ENCODE measurements around the gene PCBP3. TPM values are rescaled to one million over a fixed set of nuclear protein-coding genes. Genes with fewer than 3 reads are reported as not detected.
"Not testable (repeated sequence)": the region's sequence is repeated elsewhere in the genome, so short reads cannot be mapped to it uniquely, and the experiment has no call there.

PCBP3 gene
- total RNA-seq, 2 donors from 2014 or later = 0.77 to 17.2 TPM

DNA sequence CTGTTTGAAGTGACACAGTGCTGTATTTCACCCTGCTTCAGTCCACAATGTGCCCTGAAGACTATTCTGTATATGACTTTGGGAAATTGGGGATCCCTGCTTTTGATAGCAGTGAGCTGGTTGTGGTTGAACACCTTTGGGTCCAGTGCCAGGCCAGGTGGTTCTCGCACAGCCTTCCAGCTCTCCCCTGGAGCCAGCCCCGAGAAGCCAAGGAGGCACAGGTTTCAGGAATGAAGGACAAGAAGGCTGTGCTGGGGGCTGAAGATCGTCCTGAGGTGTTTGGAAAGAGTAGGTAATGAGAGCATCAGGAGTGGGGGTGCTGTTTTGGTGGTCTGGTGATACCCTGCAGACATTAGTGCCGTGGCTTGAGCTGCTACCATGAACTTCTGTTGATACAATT lies 206.7 kb downstream of the PCBP3 start:
- intact Hi-C loops (cut with DNase I) = no loop called here
- Histone ChIP-seq H3K4me1 (replicated peaks) (no peaks in the 10 kb centered on the region), H3K27ac (no peak overlapping the region), H3K27me3 (replicated peaks; ENCODE audit: insufficient read depth) (no peaks in the 10 kb centered on the region), H3K4me3 (no peak overlapping the region), H3K9me3 (no peaks in the 10 kb centered on the region), H3K36me3 (no peaks in the 10 kb centered on the region)
- DNase-seq (ENCODE audit: low spot score) = no peak
- TF ChIP-seq, protein P1, sequence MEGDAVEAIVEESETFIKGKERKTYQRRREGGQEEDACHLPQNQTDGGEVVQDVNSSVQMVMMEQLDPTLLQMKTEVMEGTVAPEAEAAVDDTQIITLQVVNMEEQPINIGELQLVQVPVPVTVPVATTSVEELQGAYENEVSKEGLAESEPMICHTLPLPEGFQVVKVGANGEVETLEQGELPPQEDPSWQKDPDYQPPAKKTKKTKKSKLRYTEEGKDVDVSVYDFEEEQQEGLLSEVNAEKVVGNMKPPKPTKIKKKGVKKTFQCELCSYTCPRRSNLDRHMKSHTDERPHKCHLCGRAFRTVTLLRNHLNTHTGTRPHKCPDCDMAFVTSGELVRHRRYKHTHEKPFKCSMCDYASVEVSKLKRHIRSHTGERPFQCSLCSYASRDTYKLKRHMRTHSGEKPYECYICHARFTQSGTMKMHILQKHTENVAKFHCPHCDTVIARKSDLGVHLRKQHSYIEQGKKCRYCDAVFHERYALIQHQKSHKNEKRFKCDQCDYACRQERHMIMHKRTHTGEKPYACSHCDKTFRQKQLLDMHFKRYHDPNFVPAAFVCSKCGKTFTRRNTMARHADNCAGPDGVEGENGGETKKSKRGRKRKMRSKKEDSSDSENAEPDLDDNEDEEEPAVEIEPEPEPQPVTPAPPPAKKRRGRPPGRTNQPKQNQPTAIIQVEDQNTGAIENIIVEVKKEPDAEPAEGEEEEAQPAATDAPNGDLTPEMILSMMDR (IDR thresholded peaks at IDR 0.05) = no peak
- TF ChIP-seq POLR2A (IDR thresholded peaks at IDR 0.05) = no peak
- no peak for TF ChIP-seq POLR2AphosphoS5 (IDR thresholded peaks at IDR 0.05)
- WGBS = 90% methylated on average over 4 of the region's 4 CpGs

DNA sequence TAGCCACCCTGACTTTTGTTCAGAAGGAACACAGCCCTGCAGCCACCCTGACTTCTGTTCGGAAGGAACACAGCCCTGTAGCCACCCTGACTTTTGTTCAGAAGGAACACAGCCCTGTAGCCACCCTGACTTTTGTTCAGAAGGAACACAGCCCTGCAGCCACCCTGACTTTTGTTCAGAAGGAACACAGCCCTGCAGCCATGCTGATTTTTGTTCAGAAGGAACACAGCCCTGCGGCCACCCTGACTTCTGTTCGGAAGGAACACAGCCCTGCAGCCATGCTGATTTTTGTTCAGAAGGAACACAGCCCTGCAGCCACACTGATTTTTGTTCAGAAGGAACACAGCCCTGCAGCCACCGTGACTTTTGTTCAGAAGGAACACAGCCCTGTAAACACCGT lies 208.9 kb downstream of the PCBP3 start:
- H3K4me3 ChIP-seq; H3K27me3 ChIP-seq (replicated peaks; ENCODE audit: insufficient read depth); DNase-seq (ENCODE audit: low spot score); intact Hi-C loops (cut with DNase I); H3K4me1 ChIP-seq (replicated peaks); H3K36me3 ChIP-seq; H3K27ac ChIP-seq; H3K9me3 ChIP-seq: not testable (repeated sequence)
- WGBS = 71% methylated on average over 4 of the region's 5 CpGs

DNA sequence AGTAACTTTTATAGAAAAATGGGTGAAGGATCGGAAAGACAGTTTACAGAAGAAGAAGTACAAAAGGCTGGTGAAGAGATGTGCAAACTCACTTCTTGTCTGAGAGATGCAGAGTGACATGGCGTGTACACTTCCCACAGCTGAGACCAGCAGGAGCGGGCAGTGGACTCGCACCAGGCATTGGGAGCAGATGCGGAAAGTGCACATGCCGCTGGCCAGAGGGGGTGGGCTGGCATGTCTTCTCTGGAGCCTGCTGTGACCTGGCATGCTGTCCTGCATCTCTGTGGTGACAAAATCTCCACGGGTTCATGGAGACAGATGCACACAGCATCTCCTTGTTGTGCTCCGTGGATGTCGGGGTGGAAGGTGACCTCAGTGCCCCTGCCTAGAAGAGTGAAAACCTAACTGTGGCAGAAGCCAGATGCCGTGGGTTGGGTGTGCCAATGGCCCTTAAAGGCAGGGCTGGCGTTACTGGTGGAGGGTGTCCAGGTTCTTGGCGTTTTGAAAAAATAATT lies 209.4 kb downstream of the PCBP3 start:
- DNase-seq (ENCODE audit: low spot score) = no peak
- intact Hi-C loops (cut with DNase I) = no loop called here
- TF ChIP-seq, protein P1 (IDR thresholded peaks at IDR 0.05) = no peak
- TF ChIP-seq POLR2AphosphoS5 (IDR thresholded peaks at IDR 0.05) = no peak
- no peak for TF ChIP-seq POLR2A (IDR thresholded peaks at IDR 0.05)
- no peaks in the 10 kb centered on the region for H3K4me1 ChIP-seq (replicated peaks)
- H3K9me3 ChIP-seq = no peaks in the 10 kb centered on the region
- 90% methylated on average over 12 of the region's 12 CpGs for WGBS
- H3K36me3 ChIP-seq = no peaks in the 10 kb centered on the region
- H3K4me3 ChIP-seq = no peak overlapping the region
- H3K27ac ChIP-seq = no peak overlapping the region
- H3K27me3 ChIP-seq (replicated peaks; ENCODE audit: insufficient read depth) = no peaks in the 10 kb centered on the region

DNA sequence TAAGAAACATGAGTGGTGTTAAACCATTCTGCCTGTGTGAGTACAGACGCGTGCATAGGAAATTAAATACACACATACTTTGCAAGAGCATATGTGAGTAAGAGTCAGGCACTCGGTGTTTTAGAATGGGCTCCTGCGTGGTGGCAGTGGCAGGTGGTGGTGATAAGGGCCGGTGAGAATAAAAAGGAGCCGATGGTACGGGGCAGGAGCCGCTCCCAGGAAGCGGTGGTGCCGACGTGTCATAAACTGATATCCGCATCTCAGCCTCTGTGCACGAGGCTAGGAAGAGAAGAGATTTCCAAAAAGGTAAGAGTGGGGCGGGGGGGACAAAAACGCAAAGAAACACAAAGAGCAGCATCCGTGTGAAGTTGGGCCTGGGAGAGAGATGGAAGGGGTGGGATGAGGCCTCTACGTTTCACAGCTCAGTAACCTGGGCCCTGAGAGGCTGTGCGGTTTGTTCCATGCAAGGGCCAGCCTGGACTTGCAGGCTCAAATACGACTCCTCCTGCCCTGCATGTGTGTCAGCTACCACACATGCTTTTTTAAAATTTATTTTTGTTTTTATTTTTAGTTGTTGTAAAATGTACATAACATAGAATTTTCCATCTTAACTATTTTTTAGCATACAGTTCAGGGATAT lies 210.3 kb downstream of the PCBP3 start:
- DNase-seq (ENCODE audit: low spot score) = no peak

DNA sequence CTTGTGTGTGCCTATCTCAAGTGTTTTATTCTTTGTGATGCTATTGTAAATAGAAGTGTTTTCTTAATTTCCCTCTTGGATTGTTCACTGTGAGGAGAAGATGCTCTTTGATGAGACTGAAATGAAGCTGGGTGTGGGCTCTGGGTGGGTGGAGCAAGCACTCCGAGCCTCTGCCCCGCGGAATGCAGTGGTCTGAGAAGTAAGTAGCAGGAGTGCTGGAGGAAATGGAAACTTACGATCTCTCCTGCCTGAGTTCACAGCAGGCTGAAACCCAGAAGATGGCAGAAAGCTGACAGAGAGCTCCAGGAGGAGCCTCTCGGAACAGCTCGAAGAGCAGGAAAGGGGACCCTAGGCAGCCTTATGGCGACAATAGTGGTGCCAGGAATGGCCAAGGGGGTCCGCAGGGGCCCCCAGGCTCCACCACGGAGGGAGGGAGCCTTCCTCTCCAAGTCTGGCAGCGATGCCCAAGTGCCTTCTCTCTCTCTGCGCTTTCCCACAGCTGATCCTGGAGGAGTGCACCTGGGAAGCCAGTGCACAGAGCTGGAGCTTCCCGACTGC lies 211.2 kb downstream of the PCBP3 start:
- H3K36me3 ChIP-seq = no peaks in the 10 kb centered on the region
- no peak overlapping the region for H3K27ac ChIP-seq
- H3K27me3 ChIP-seq (replicated peaks; ENCODE audit: insufficient read depth) = no peaks in the 10 kb centered on the region
- 57% methylated on average over 12 of the region's 12 CpGs for WGBS
- intact Hi-C loops (cut with DNase I) = no loop called here
- no peaks in the 10 kb centered on the region for H3K9me3 ChIP-seq
- no peak for TF ChIP-seq POLR2AphosphoS5 (IDR thresholded peaks at IDR 0.05)
- no peak for TF ChIP-seq POLR2A (IDR thresholded peaks at IDR 0.05)
- TF ChIP-seq, protein P1 (IDR thresholded peaks at IDR 0.05) = no peak
- H3K4me3 ChIP-seq = no peak overlapping the region
- no peaks in the 10 kb centered on the region for H3K4me1 ChIP-seq (replicated peaks)
- no peak for DNase-seq (ENCODE audit: low spot score)

More for the DNA sequence above, 210.3 kb downstream of the PCBP3 start:
- intact Hi-C loops (cut with DNase I) = no loop called here
- 67% methylated on average over 19 of the region's 19 CpGs for WGBS
- TF ChIP-seq POLR2AphosphoS5 (IDR thresholded peaks at IDR 0.05) (no peak), POLR2A (IDR thresholded peaks at IDR 0.05) (no peak)
- TF ChIP-seq, protein P1 (IDR thresholded peaks at IDR 0.05) = no peak
- H3K27me3 ChIP-seq (replicated peaks; ENCODE audit: insufficient read depth) = no peaks in the 10 kb centered on the region
- no peaks in the 10 kb centered on the region for H3K9me3 ChIP-seq
- no peaks in the 10 kb centered on the region for H3K4me1 ChIP-seq (replicated peaks)
- no peak overlapping the region for H3K4me3 ChIP-seq
- no peaks in the 10 kb centered on the region for H3K36me3 ChIP-seq
- H3K27ac ChIP-seq = no peak overlapping the region
